Neural progenitor cell (in vitro differentiated cells): ENCODE data around the gene RUNX1. TPM values are rescaled to one million over a fixed set of nuclear protein-coding genes. Genes with fewer than 3 reads are reported as not detected.

ENCODE experiments used
- DNase-seq: peaks from one replicate; pipeline ENCODE4 v3.0.0-alpha.2; 2016; ENCODE audit warnings: low spot score
- H2AFZ ChIP-seq: fragments of 200-600 bp; sonication (generic); replicated peaks from 2 replicates; pipeline ENCODE4 v1.6.1; 2016; ENCODE audit warnings: antibody characterized with exemption
- H3F3A ChIP-seq: fragments of 200-600 bp; sonication (generic); 2 replicates; pipeline ENCODE4 v1.6.1; 2016; ENCODE audit warnings: antibody characterized with exemption, low read depth
- H3K27ac ChIP-seq: fragments of 200-600 bp; sonication (generic); 2 replicates; pipeline ENCODE4 v1.5.1; 2016; ENCODE audit warnings: mild to moderate bottlenecking
- H3K27me3 ChIP-seq: fragments of 200-600 bp; sonication (generic); 2 replicates; pipeline ENCODE4 v1.6.1; 2016; ENCODE audit warnings: mild to moderate bottlenecking, moderate library complexity
- H3K36me3 ChIP-seq: fragments of 200-600 bp; sonication (generic); 2 replicates; pipeline ENCODE4 v1.5.1; 2016
- H3K4me1 ChIP-seq: fragments of 200-600 bp; sonication (generic); 2 replicates; pipeline ENCODE4 v1.6.1; 2016; ENCODE audit warnings: mixed run types
- H3K4me2 ChIP-seq: fragments of 200-600 bp; sonication (generic); 2 replicates; pipeline ENCODE4 v1.6.1; 2016
- H3K4me3 ChIP-seq: fragments of 200-600 bp; sonication (generic); 2 replicates; pipeline ENCODE4 v1.5.1; 2016
- H3K79me2 ChIP-seq: fragments of 200-600 bp; sonication (generic); 2 replicates; pipeline ENCODE4 v1.6.1; 2016; ENCODE audit warnings: low read depth
- H3K9ac ChIP-seq: fragments of 200-600 bp; sonication (generic); 2 replicates; pipeline ENCODE4 v1.6.1; 2016
- H3K9me3 ChIP-seq: fragments of 200-600 bp; sonication (generic); 2 replicates; pipeline ENCODE4 v1.5.1; 2016; ENCODE audit warnings: low read depth
- H4K20me1 ChIP-seq: fragments of 200-600 bp; sonication (generic); 2 replicates; pipeline ENCODE4 v1.6.1; 2016; ENCODE audit warnings: low read depth
- H3K27ac Mint-ChIP-seq: 3 replicates; pipeline ENCODE4 v1.8.0; 2021; ENCODE audit warnings: mixed read lengths
- H3K27me3 Mint-ChIP-seq: 2 replicates; pipeline ENCODE4 v1.8.0; 2022; ENCODE audit warnings: low read depth, mild to moderate bottlenecking, inconsistent platforms, moderate library complexity, mixed read lengths; ENCODE audit not compliant: insufficient read depth
- H3K36me3 Mint-ChIP-seq: 3 replicates; pipeline ENCODE4 v1.8.0; 2021; ENCODE audit warnings: mixed read lengths
- H3K4me1 Mint-ChIP-seq: 3 replicates; pipeline ENCODE4 v1.8.0; 2021; ENCODE audit warnings: mixed read lengths
- H3K4me3 Mint-ChIP-seq: 3 replicates; pipeline ENCODE4 v1.8.0; 2021; ENCODE audit warnings: mild to moderate bottlenecking, moderate library complexity, mixed read lengths
- H3K9me3 Mint-ChIP-seq: 3 replicates; pipeline ENCODE4 v1.8.0; 2020; ENCODE audit warnings: mixed read lengths
- EZH2 ChIP-seq: fragments of 200-600 bp; sonication (generic); IDR thresholded peaks from 2 replicates; pipeline ENCODE4 v1.6.1; 2017; ENCODE audit warnings: antibody characterized with exemption, mild to moderate bottlenecking, moderate library complexity
- EZH2phosphoT487 ChIP-seq: fragments of 200-600 bp; sonication (generic); IDR thresholded peaks from 2 replicates; pipeline ENCODE4 v1.6.1; 2017; ENCODE audit warnings: antibody characterized with exemption
- total RNA-seq: library from RNA; depleted of rRNA; stranded (reverse); fragments of >200 nt; gene quantifications from 2 replicates; pipeline ENCODE4 v1.2.3, GENCODE V29; 2015; ENCODE audit warnings: low replicate concordance
- TF ChIP-seq, protein P1 (sequence below): fragments of 200-600 bp; sonication (generic); IDR thresholded peaks from 2 replicates; pipeline ENCODE4 v1.5.1; 2017; ENCODE audit warnings: antibody characterized with exemption, mild to moderate bottlenecking

The RUNX1 gene
- total RNA-seq, 1 donor from 2014 or later = 0.09 TPM

DNA sequence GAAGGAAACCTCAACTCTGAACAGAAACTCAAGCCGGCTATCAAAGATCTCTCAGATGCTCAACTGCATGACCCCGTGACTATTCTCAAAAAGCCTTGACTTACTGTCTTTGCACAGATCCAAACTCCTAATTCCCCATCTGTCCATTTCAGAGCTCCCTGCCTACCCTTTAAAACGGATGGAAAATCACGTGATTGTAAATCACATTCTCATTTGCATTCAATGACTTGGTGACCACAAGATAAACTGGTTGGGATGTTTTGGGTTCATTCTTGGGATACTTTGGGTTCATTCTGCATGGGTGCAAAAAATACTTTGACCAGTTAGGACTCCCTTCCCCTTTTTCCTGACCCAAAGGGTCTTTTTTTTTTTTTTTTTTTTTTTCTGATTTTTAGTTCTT is 41.3 kb upstream of the RUNX1 start:
- Histone ChIP-seq H3K36me3 (no peaks in the 10 kb centered on the region), H3F3A (no peaks in the 10 kb centered on the region), H2AFZ (no peak overlapping the region), H3K79me2 (no peaks in the 10 kb centered on the region), H4K20me1 (no peaks in the 10 kb centered on the region), H3K9ac (no peak overlapping the region), H3K27ac (no peak overlapping the region), H3K9me3 (no peaks in the 10 kb centered on the region), H3K4me3 (no peak overlapping the region), H3K4me1 (no peaks in the 10 kb centered on the region), H3K4me2 (no peak overlapping the region), H3K27me3 (no peaks in the 10 kb centered on the region)
- H3K4me3 Mint-ChIP-seq = no peak overlapping the region
- DNase-seq = no peak
- H3K4me1 Mint-ChIP-seq = peaks cover 4% of the 10 kb centered on the region
- H3K27me3 Mint-ChIP-seq = peaks cover 2% of the 10 kb centered on the region
- no peak for TF ChIP-seq EZH2
- no peak for TF ChIP-seq EZH2phosphoT487
- TF ChIP-seq, protein P1, sequence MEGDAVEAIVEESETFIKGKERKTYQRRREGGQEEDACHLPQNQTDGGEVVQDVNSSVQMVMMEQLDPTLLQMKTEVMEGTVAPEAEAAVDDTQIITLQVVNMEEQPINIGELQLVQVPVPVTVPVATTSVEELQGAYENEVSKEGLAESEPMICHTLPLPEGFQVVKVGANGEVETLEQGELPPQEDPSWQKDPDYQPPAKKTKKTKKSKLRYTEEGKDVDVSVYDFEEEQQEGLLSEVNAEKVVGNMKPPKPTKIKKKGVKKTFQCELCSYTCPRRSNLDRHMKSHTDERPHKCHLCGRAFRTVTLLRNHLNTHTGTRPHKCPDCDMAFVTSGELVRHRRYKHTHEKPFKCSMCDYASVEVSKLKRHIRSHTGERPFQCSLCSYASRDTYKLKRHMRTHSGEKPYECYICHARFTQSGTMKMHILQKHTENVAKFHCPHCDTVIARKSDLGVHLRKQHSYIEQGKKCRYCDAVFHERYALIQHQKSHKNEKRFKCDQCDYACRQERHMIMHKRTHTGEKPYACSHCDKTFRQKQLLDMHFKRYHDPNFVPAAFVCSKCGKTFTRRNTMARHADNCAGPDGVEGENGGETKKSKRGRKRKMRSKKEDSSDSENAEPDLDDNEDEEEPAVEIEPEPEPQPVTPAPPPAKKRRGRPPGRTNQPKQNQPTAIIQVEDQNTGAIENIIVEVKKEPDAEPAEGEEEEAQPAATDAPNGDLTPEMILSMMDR = no peak
- H3K36me3 Mint-ChIP-seq = no peaks in the 10 kb centered on the region
- H3K9me3 Mint-ChIP-seq = peaks cover 9% of the 10 kb centered on the region
- no peak overlapping the region for H3K27ac Mint-ChIP-seq

DNA sequence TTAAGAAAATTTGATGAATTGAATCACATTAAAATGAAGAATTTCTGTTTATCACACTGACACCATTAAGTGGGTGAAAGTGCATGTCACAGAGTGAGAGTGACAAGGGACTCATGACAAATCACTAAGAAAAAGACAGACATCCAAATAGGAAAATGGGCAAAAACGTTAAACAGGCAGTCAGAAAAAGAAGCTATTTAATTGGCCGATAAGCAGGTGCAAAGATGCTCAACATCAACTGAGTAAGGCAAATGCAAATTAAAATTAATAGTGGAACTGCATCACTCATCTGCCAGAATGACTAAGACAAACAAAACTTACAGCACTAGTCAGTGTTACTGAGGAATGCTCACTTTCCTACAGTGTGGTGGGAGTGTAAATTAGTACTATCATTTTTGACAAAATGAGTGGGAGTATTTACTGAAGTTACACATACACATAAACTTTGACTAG is 39.2 kb upstream of the RUNX1 start:
- no peak for TF ChIP-seq EZH2phosphoT487
- no peak for TF ChIP-seq EZH2
- TF ChIP-seq, protein P1 = no peak
- Mint-ChIP-seq H3K27ac (no peak overlapping the region), H3K27me3 (no peaks in the 10 kb centered on the region), H3K36me3 (no peaks in the 10 kb centered on the region), H3K9me3 (peaks cover 4% of the 10 kb centered on the region), H3K4me1 (peaks cover 4% of the 10 kb centered on the region), H3K4me3 (no peak overlapping the region)
- H3K4me1 ChIP-seq = no peaks in the 10 kb centered on the region
- H3K27me3 ChIP-seq = no peaks in the 10 kb centered on the region
- H2AFZ ChIP-seq = no peak overlapping the region
- no peaks in the 10 kb centered on the region for H3K79me2 ChIP-seq
- H3K4me2 ChIP-seq = no peak overlapping the region
- no peaks in the 10 kb centered on the region for H3K36me3 ChIP-seq
- no peak overlapping the region for H3K27ac ChIP-seq
- DNase-seq = no peak
- H4K20me1 ChIP-seq = no peaks in the 10 kb centered on the region
- no peaks in the 10 kb centered on the region for H3K9me3 ChIP-seq
- H3F3A ChIP-seq = no peaks in the 10 kb centered on the region
- no peak overlapping the region for H3K9ac ChIP-seq
- H3K4me3 ChIP-seq = no peak overlapping the region

DNA sequence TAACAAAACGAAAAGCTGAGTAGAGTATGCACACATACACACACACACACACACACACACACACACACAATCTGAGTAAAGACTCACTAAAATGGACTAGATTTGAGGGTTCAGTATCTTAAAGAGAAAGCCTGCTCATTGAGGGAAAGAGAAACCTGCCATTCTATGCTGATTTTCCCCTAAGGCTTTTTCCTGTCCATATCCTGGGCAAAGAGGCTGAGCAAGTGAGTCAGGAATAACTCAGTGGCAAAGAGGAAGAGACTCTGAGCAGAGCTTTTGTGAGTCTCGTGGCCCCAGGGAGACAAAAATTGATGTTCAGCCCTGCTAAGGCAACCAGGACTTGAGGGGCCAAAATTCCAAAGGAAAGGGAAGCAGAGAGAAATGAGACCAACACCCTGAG is 37.3 kb upstream of the RUNX1 start:
- no peaks in the 10 kb centered on the region for H3F3A ChIP-seq
- no peaks in the 10 kb centered on the region for H3K27me3 Mint-ChIP-seq
- no peaks in the 10 kb centered on the region for H3K36me3 ChIP-seq
- no peak for TF ChIP-seq EZH2
- no peak for TF ChIP-seq EZH2phosphoT487
- TF ChIP-seq, protein P1 = no peak
- no peak overlapping the region for H2AFZ ChIP-seq
- no peak overlapping the region for H3K27ac Mint-ChIP-seq
- DNase-seq = no peak
- no peaks in the 10 kb centered on the region for H3K79me2 ChIP-seq
- H3K4me3 ChIP-seq = no peak overlapping the region
- H3K4me1 Mint-ChIP-seq = peaks cover 4% of the 10 kb centered on the region
- no peaks in the 10 kb centered on the region for H3K9me3 ChIP-seq
- H3K4me1 ChIP-seq = no peaks in the 10 kb centered on the region
- H3K27ac ChIP-seq = no peak overlapping the region
- no peak overlapping the region for H3K9ac ChIP-seq
- no peak overlapping the region for H3K4me3 Mint-ChIP-seq
- H4K20me1 ChIP-seq = no peaks in the 10 kb centered on the region
- no peaks in the 10 kb centered on the region for H3K36me3 Mint-ChIP-seq
- no peak overlapping the region for H3K4me2 ChIP-seq
- peaks cover 2% of the 10 kb centered on the region for H3K9me3 Mint-ChIP-seq
- H3K27me3 ChIP-seq = no peaks in the 10 kb centered on the region

DNA sequence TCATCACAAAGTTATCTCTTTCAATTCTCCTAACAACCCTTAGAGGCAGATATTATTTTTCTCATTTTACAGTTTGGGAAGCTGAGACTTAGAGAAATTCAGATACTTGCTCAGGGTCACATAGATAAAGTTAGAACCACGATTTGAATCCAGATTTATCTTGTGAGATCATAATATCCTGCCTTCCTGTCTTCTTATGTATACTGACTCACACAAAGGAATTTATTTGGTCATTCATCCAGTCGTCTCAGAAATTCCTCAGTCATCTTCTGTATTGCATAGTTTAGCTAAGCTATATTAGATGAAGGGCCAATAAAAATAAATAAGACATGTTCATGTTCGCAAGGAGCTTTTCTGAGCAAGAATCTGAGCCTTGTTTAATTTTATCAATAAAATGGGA is 35.8 kb upstream of the RUNX1 start:
- Mint-ChIP-seq H3K4me3 (no peak overlapping the region), H3K36me3 (no peaks in the 10 kb centered on the region), H3K27me3 (no peaks in the 10 kb centered on the region), H3K4me1 (peaks cover 4% of the 10 kb centered on the region), H3K9me3 (peaks cover 3% of the 10 kb centered on the region), H3K27ac (no peak overlapping the region)
- Histone ChIP-seq H4K20me1 (no peaks in the 10 kb centered on the region), H3K9me3 (no peaks in the 10 kb centered on the region), H3K27me3 (no peaks in the 10 kb centered on the region), H3K9ac (no peak overlapping the region), H3K79me2 (no peaks in the 10 kb centered on the region), H3F3A (no peaks in the 10 kb centered on the region), H3K27ac (no peak overlapping the region), H3K4me1 (no peaks in the 10 kb centered on the region), H2AFZ (no peak overlapping the region), H3K4me2 (no peak overlapping the region), H3K4me3 (no peak overlapping the region), H3K36me3 (no peaks in the 10 kb centered on the region)
- no peak for DNase-seq
- no peak for TF ChIP-seq EZH2phosphoT487
- TF ChIP-seq, protein P1 = no peak
